Skeletal muscle tissue (tissue), 4 donors: ENCODE data around the gene R3HDM2. TPM values are rescaled to one million over a fixed set of nuclear protein-coding genes. Genes with fewer than 3 reads are reported as not detected.
"Not testable (repeated sequence)": the region's sequence is repeated elsewhere in the genome, so short reads cannot be mapped to it uniquely, and the experiment has no call there.

Experiments
- H3K27ac ChIP-seq: one replicate; pipeline ENCODE4 v1.7.0; 2013; ENCODE audit warnings: mild to moderate bottlenecking, low read depth, low read length, inconsistent platforms
- H3K27me3 ChIP-seq, 3 donors: one replicate each; pipeline ENCODE4 v1.7.0; 2013; ENCODE audit warnings: low read length in 3 of 3; ENCODE audit not compliant: control insufficient read depth in 3 of 3, insufficient read depth in 3 of 3
- H3K36me3 ChIP-seq, 3 donors: one replicate each; pipeline ENCODE4 v1.7.0; 2013; ENCODE audit warnings: low read length in 3 of 3; ENCODE audit not compliant: control insufficient read depth in 3 of 3, insufficient read depth in 3 of 3
- H3K4me1 ChIP-seq, 3 donors: one replicate each; pipeline ENCODE4 v1.7.0; 2013; ENCODE audit warnings: low read length in 3 of 3, mild to moderate bottlenecking in 3 of 3; ENCODE audit not compliant: control insufficient read depth in 3 of 3, insufficient read depth in 3 of 3
- H3K4me3 ChIP-seq, 3 donors: one replicate each; pipeline ENCODE4 v1.7.0; 2013; ENCODE audit warnings: low read length in 3 of 3
- H3K9ac ChIP-seq, 3 donors: one replicate each; pipeline ENCODE4 v1.7.0; 2013; ENCODE audit warnings: low read length in 3 of 3, mild to moderate bottlenecking in 3 of 3, moderate library complexity in 2 of 3, low read depth in 1 of 3
- H3K9me3 ChIP-seq, 3 donors: one replicate each; pipeline ENCODE4 v1.7.0; 2013; ENCODE audit warnings: low read length in 3 of 3; ENCODE audit not compliant: control insufficient read depth in 3 of 3
- total RNA-seq: library from RNA; depleted of rRNA; stranded (reverse); fragments of >200 nt; gene quantifications from one replicate; pipeline ENCODE4 v1.2.3, GENCODE V29; 2014
- donor health status: Osteomylitis.

Gene R3HDM2
- total RNA-seq, 1 donor from 2014 or later: 9.9 TPM

- no peak overlapping the region for H3K9ac ChIP-seq
- H3K27ac ChIP-seq: no peak overlapping the region
- no peaks in the 10 kb centered on the region for H3K27me3 ChIP-seq
- no peaks in the 10 kb centered on the region for H3K9me3 ChIP-seq
- H3K36me3 ChIP-seq: no peaks in the 10 kb centered on the region
- no peaks in the 10 kb centered on the region for H3K4me1 ChIP-seq
- H3K4me3 ChIP-seq: no peak overlapping the region
Observed at GRCh38 chr12:57441846-57442427, 11.1 kb upstream of the R3HDM2 start.

- not testable (repeated sequence) for H3K9me3 ChIP-seq, H3K27me3 ChIP-seq, H3K27ac ChIP-seq, H3K9ac ChIP-seq, H3K4me1 ChIP-seq, H3K36me3 ChIP-seq, H3K4me3 ChIP-seq
Observed at GRCh38 chr12:57441393-57441792, 10.6 kb upstream of the R3HDM2 start.

- no peaks in the 10 kb centered on the region for H3K27me3 ChIP-seq
Observed at GRCh38 chr12:57439762-57440266, 9.0 kb upstream of the R3HDM2 start.

GRCh38 chr12:57438400-57438799, 7.6 kb upstream of the R3HDM2 start:
- Histone ChIP-seq H3K9ac (no peak overlapping the region), H3K9me3 (no peaks in the 10 kb centered on the region), H3K4me3 (no peak overlapping the region), H3K27ac (no peak overlapping the region), H3K36me3 (no peaks in the 10 kb centered on the region), H3K27me3 (no peaks in the 10 kb centered on the region), H3K4me1 (no peaks in the 10 kb centered on the region)

More at GRCh38 chr12:57439762-57440266, 9.0 kb upstream of the R3HDM2 start:
- H3K9me3 ChIP-seq: no peaks in the 10 kb centered on the region
- H3K4me3 ChIP-seq: no peak overlapping the region
- H3K27ac ChIP-seq: no peak overlapping the region
- no peaks in the 10 kb centered on the region for H3K4me1 ChIP-seq
- no peak overlapping the region for H3K9ac ChIP-seq
- H3K36me3 ChIP-seq: no peaks in the 10 kb centered on the region

GRCh38 chr12:57435293-57435692, 4.5 kb upstream of the R3HDM2 start:
- no peaks in the 10 kb centered on the region for H3K9me3 ChIP-seq
- no peaks in the 10 kb centered on the region for H3K36me3 ChIP-seq
- no peaks in the 10 kb centered on the region for H3K4me1 ChIP-seq
- H3K27ac ChIP-seq: no peak overlapping the region
- H3K9ac ChIP-seq: no peak overlapping the region
- H3K4me3 ChIP-seq: no peak overlapping the region
- no peaks in the 10 kb centered on the region for H3K27me3 ChIP-seq

- Histone ChIP-seq H3K9ac (no peak within 1 kb of the TSS), H3K36me3 (no peaks in the 10 kb centered on the region), H3K27me3 (no peaks in the 10 kb centered on the region), H3K27ac (no peak within 1 kb of the TSS), H3K4me3 (no peak within 1 kb of the TSS), H3K4me1 (peaks cover 2 to 3% (median 2%) of the 10 kb centered on the region in 3 donors), H3K9me3 (no peaks in the 10 kb centered on the region)
Observed at GRCh38 chr12:57434517-57435223, 3.8 kb upstream of the R3HDM2 start, which contains the start of gene INHBC. INHBC (plus strand) TSS chr12:57434784; CDS start chr12:57434887, 103 bp downstream.

- Histone ChIP-seq H3K9ac (no peak overlapping the region), H3K36me3 (no peaks in the 10 kb centered on the region), H3K27ac (no peak overlapping the region), H3K4me1 (peaks cover 8 to 9% (median 9%) of the 10 kb centered on the region in 3 donors), H3K9me3 (no peaks in the 10 kb centered on the region), H3K4me3 (no peak overlapping the region), H3K27me3 (no peaks in the 10 kb centered on the region)
Observed at GRCh38 chr12:57433370-57433769, 2.5 kb upstream of the R3HDM2 start.

- Histone ChIP-seq H3K27me3 (no peaks in the 10 kb centered on the region), H3K36me3 (no peaks in the 10 kb centered on the region), H3K4me1 (peaks cover 8 to 9% (median 9%) of the 10 kb centered on the region in 3 donors), H3K9ac (peak overlapping the region; percentile 76 to 95 (median 84)), H3K9me3 (no peaks in the 10 kb centered on the region), H3K4me3 (peak overlapping the region in 2 of 3 donors; percentile 69 to 80), H3K27ac (peak overlapping the region; percentile 87)
Observed at GRCh38 chr12:57431654-57432188, 878 bp upstream of the R3HDM2 start.

- H3K4me3 ChIP-seq: peak overlapping the region; percentile 69 to 85 (median 79)
- H3K27me3 ChIP-seq: no peaks in the 10 kb centered on the region
- H3K4me1 ChIP-seq: peaks cover 8 to 9% (median 9%) of the 10 kb centered on the region in 3 donors
- H3K27ac ChIP-seq: peak overlapping the region; percentile 87
- no peaks in the 10 kb centered on the region for H3K9me3 ChIP-seq
- H3K36me3 ChIP-seq: peaks cover 0 to 3% (median 2%) of the 10 kb centered on the region in 3 donors
- peak overlapping the region; percentile 77 to 91 (median 84) for H3K9ac ChIP-seq
Observed at GRCh38 chr12:57430112-57430930, 522 bp downstream of the R3HDM2 start.
